HEK293 (cell line): ENCODE results near the gene FOXC2.

ENCODE experiments used
- CTCF ChIA-PET: fragments of 350-600 bp; formaldehyde crosslinking; extraction: SDS; loops from one replicate; lab custom pipeline; 2021; ENCODE audit warnings: antibody characterized with exemption; lab: Yijun Ruan, JAX
- POLR2A ChIA-PET: fragments of 300-600 bp; formaldehyde crosslinking; extraction: SDS; loops from one replicate; lab custom pipeline; 2020; ENCODE audit warnings: antibody characterized with exemption, inconsistent platforms; lab: Yijun Ruan, JAX
- H3K27ac ChIP-seq: fragments of 200-500 bp; sonication (Bioruptor generic); 2 replicates; pipeline ENCODE4 v1.5.1; 2014; ENCODE audit warnings: low read depth, low read length, control low read depth, inconsistent platforms; ENCODE audit errors: extremely low read depth
- H3K36me3 ChIP-seq, 2 experiments: fragments of 200-500 bp in 1 of 2; sonication (Bioruptor generic) in 1 of 2; 1 replicate in 1 of 2; 2 replicates in 1 of 2; pipeline ENCODE4 v1.5.1; 2014 to 2017; ENCODE audit warnings: inconsistent platforms in 2 of 2, low read length in 2 of 2; ENCODE audit not compliant: control insufficient read depth in 2 of 2, insufficient read depth in 1 of 2
- H3K4me1 ChIP-seq: fragments of 200-500 bp; sonication (Bioruptor generic); 2 replicates; pipeline ENCODE4 v1.5.1; 2014; ENCODE audit warnings: mild to moderate bottlenecking, low read length, inconsistent platforms; ENCODE audit not compliant: control insufficient read depth, insufficient read depth
- H3K4me3 ChIP-seq: 2 replicates; pipeline ENCODE4 v1.5.1; 2011; ENCODE audit warnings: low read depth, mild to moderate bottlenecking, control low read depth, low read length, moderate library complexity
- H3K9me3 ChIP-seq: fragments of 200-500 bp; sonication (Bioruptor generic); 2 replicates; pipeline ENCODE4 v1.5.1; 2014; ENCODE audit warnings: low read depth, low read length, inconsistent platforms; ENCODE audit not compliant: control insufficient read depth, insufficient read depth
- AEBP2 ChIP-seq: fragments of 450-650 bp; formaldehyde crosslinking; IDR thresholded peaks from 2 replicates; pipeline ENCODE4 v1.5.1; 2016; ENCODE audit warnings: missing biosample characterization, missing genetic modification characterization, borderline replicate concordance
- KLF17 ChIP-seq: fragments of 450-650 bp; formaldehyde crosslinking; IDR thresholded peaks from 2 replicates; pipeline ENCODE4 v1.5.1; 2016; ENCODE audit warnings: missing biosample characterization, missing genetic modification characterization
- KLF9 ChIP-seq: fragments of 450-650 bp; formaldehyde crosslinking; IDR thresholded peaks from 2 replicates; pipeline ENCODE4 v1.5.1; 2016; ENCODE audit warnings: missing biosample characterization, missing genetic modification characterization, low read depth
- MZF1 ChIP-seq: fragments of 450-650 bp; formaldehyde crosslinking; IDR thresholded peaks from 2 replicates; pipeline ENCODE4 v1.5.1; 2017; ENCODE audit warnings: missing biosample characterization, missing genetic modification characterization, borderline replicate concordance
- PRDM1 ChIP-seq: fragments of 450-650 bp; formaldehyde crosslinking; IDR thresholded peaks from 2 replicates; pipeline ENCODE4; 2016; ENCODE audit warnings: missing biosample characterization, missing genetic modification characterization
- PRDM10 ChIP-seq: fragments of 450-650 bp; formaldehyde crosslinking; IDR thresholded peaks from 2 replicates; pipeline ENCODE4 v1.5.1; 2016; ENCODE audit warnings: missing biosample characterization, missing genetic modification characterization
- SP2 ChIP-seq: fragments of 450-650 bp; formaldehyde crosslinking; IDR thresholded peaks from 2 replicates; pipeline ENCODE4 v1.5.1; 2016; ENCODE audit warnings: missing biosample characterization, missing genetic modification characterization
- ZBTB48 ChIP-seq: fragments of 450-650 bp; formaldehyde crosslinking; IDR thresholded peaks from 2 replicates; pipeline ENCODE4 v1.5.1; 2016; ENCODE audit warnings: missing biosample characterization, missing genetic modification characterization
- ZNF202 ChIP-seq: fragments of 450-650 bp; formaldehyde crosslinking; IDR thresholded peaks from 2 replicates; pipeline ENCODE4 v1.5.1; 2016; ENCODE audit warnings: missing biosample characterization, missing genetic modification characterization, borderline replicate concordance
- ZNF23 ChIP-seq: fragments of 450-650 bp; formaldehyde crosslinking; IDR thresholded peaks from 2 replicates; pipeline ENCODE4 v1.5.1; 2016; ENCODE audit warnings: missing biosample characterization, missing genetic modification characterization, borderline replicate concordance
- ZNF280D ChIP-seq: fragments of 450-650 bp; formaldehyde crosslinking; IDR thresholded peaks from 2 replicates; pipeline ENCODE4 v1.5.1; 2016; ENCODE audit warnings: missing biosample characterization, missing genetic modification characterization
- ZNF311 ChIP-seq: fragments of 450-650 bp; formaldehyde crosslinking; IDR thresholded peaks from 2 replicates; pipeline ENCODE4 v1.5.1; 2017; ENCODE audit warnings: missing biosample characterization, missing genetic modification characterization, borderline replicate concordance
- ZNF335 ChIP-seq: fragments of 450-650 bp; formaldehyde crosslinking; conservative IDR thresholded peaks from 2 replicates; pipeline ENCODE4 v1.5.1; 2016; ENCODE audit warnings: missing biosample characterization, missing genetic modification characterization
- ZNF510 ChIP-seq: fragments of 450-650 bp; formaldehyde crosslinking; IDR thresholded peaks from 2 replicates; pipeline ENCODE4 v1.5.1; 2018; ENCODE audit warnings: mild to moderate bottlenecking, missing genetic modification characterization, missing biosample characterization; ENCODE audit not compliant: insufficient replicate concordance
- ZNF639 ChIP-seq: fragments of 450-650 bp; formaldehyde crosslinking; IDR thresholded peaks from 2 replicates; pipeline ENCODE4 v1.5.1; 2016; ENCODE audit warnings: missing biosample characterization, missing genetic modification characterization
- ZNF677 ChIP-seq: fragments of 450-650 bp; IDR thresholded peaks from 2 replicates; pipeline ENCODE4 v1.5.0; 2018; ENCODE audit warnings: missing biosample characterization, mild to moderate bottlenecking, missing genetic modification characterization, moderate library complexity
- ZSCAN23 ChIP-seq: fragments of 450-650 bp; formaldehyde crosslinking; IDR thresholded peaks from 2 replicates; pipeline ENCODE4 v1.5.1; 2016; ENCODE audit warnings: missing biosample characterization, missing genetic modification characterization
- ZSCAN30 ChIP-seq: fragments of 450-650 bp; IDR thresholded peaks from 2 replicates; pipeline ENCODE4 v1.5.1; 2018; ENCODE audit warnings: missing biosample characterization, mild to moderate bottlenecking, missing genetic modification characterization, moderate library complexity

The FOXC2 gene

GRCh38 chr16:86566601-86566965 lies at the start of gene FOXC2:
Gene FOXC2 (plus strand): TSS chr16:86566829. CDS start chr16:86567336, 507 bp downstream.
- ChIA-PET CTCF (interaction anchor here (8.8 kb wide), 1 partner anchor 494 kb away, joined by 127 read pairs; no protein-coding TSS in a partner anchor), POLR2A (interaction anchor here (0.6 to 1.0 kb wide), 2 partner anchors 495 to 496 kb away, joined by 3 read pairs; no protein-coding TSS in a partner anchor)
- Histone ChIP-seq H3K4me1 (no peaks in the 10 kb centered on the region), H3K27ac (peak within 1 kb of the TSS; percentile 24; the same call in 1 of the 2 replicates), H3K36me3 (no peaks in the 10 kb centered on the region), H3K9me3 (no peaks in the 10 kb centered on the region), H3K4me3 (peak within 1 kb of the TSS; percentile 60)
- TF ChIP-seq KLF9 (tag by site-specific recombination) (peak; percentile 60), AEBP2 (no peak), PRDM1 (tag by site-specific recombination) (peak; percentile 92), ZNF280D (tag by site-specific recombination) (no peak), ZNF311 (tag by site-specific recombination) (no peak), ZNF335 (tag by site-specific recombination) (peak; percentile 53; the same call in 1 of the 2 replicates), MZF1 (tag by site-specific recombination) (peak; percentile 81; the same call in 1 of the 2 replicates), ZBTB48 (tag by site-specific recombination) (0 out of 2 replicates have a peak, but pooled peaks have one; percentile 13), PRDM10 (no peak), KLF17 (tag by site-specific recombination) (no peak), SP2 (peak; percentile 51)

GRCh38 chr16:86517033-86517432 lies 49.6 kb upstream of the FOXC2 start:
- POLR2A ChIA-PET, result interaction anchor here (1.6 to 2.3 kb wide), 2 partner anchors 177 to 264 kb away, joined by 7 to 15 read pairs; no protein-coding TSS in a partner anchor
- TF ChIP-seq ZNF202 (tag by site-specific recombination) (no peak), ZNF677 (tag by site-specific recombination) (no peak), ZSCAN23 (tag by site-specific recombination) (no peak), MZF1 (tag by site-specific recombination) (no peak), ZNF510 (tag by site-specific recombination) (no peak), ZNF23 (tag by site-specific recombination) (no peak), ZSCAN30 (tag by site-specific recombination) (no peak), ZNF639 (no peak)
- TF ChIP-seq, all 188 proteins: peak for 0
- Histone ChIP-seq H3K4me1 (no peaks in the 10 kb centered on the region), H3K36me3 (peaks cover 0 to 21% of the 10 kb centered on the region in 2 experiments; a peak in 1 of 3 replicates), H3K27ac (no peak overlapping the region), H3K9me3 (no peaks in the 10 kb centered on the region), H3K4me3 (no peak overlapping the region)
- CTCF ChIA-PET, result interaction anchor here (0.5 to 6.0 kb wide), 37 partner anchors 9 to 698 kb away, joined by 3 to 135 read pairs (median 5); no protein-coding TSS in a partner anchor
